ENCODE measurements around the gene ACTN4.
A peak's percentile ranks its signal among the peaks of the same experiment; 100 is the strongest.

ACTN4 gene

DNA sequence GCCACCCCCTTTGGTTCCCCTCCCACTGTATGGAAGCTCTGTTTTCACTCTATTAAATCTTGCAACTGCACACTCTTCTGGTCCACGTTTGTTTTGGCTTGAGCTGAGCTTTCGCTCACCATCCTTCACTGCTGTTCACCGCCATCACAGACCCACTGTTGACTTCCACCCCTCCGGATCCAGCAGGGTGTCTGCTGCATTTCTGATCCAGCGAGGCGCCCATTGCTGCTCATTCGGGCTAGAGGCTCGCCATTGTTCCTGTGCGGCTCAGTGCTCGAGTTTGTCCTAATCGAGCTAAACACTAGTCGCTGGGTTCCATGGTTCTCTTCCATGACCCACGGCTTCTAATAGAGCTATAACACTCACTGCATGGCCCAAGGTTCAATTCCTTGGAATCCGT lies 42.7 kb downstream of the ACTN4 start:
- Histone ChIP-seq H3K4me3 (ENCODE audit: low read length, poor library complexity, severe bottlenecking) (no peak overlapping the region), H3K4me2 (ENCODE audit: low read depth, low read length, poor library complexity, severe bottlenecking) (no peak overlapping the region), H3F3A (ENCODE audit: low read depth) (peaks cover 17% of the 10 kb centered on the region), H3K9ac (ENCODE audit: low read depth, low read length, poor library complexity, severe bottlenecking) (no peak overlapping the region), H3K9me2 (replicated peaks; ENCODE audit: low read depth, low read length) (no peaks in the 10 kb centered on the region), H2AFZ (ENCODE audit: low read length) (no peak overlapping the region), H3K79me2 (ENCODE audit: insufficient read depth, low read length) (peaks cover 87% of the 10 kb centered on the region), H4K20me1 (ENCODE audit: insufficient read depth, low read length, poor library complexity, severe bottlenecking) (peaks cover 28% of the 10 kb centered on the region), H3K4me1 (ENCODE audit: insufficient read depth, low read length, poor library complexity, severe bottlenecking) (peaks cover 85% of the 10 kb centered on the region), H3K27me3 (ENCODE audit: insufficient read depth, low read length, poor library complexity, severe bottlenecking) (no peaks in the 10 kb centered on the region), H3K9me3 (ENCODE audit: insufficient read depth, low read depth, low read length) (no peaks in the 10 kb centered on the region), H3K36me3 (ENCODE audit: insufficient read depth, low read length) (peaks cover 10% of the 10 kb centered on the region; the same call in 1 of the 2 replicates)
- TF ChIP-seq, protein P1, sequence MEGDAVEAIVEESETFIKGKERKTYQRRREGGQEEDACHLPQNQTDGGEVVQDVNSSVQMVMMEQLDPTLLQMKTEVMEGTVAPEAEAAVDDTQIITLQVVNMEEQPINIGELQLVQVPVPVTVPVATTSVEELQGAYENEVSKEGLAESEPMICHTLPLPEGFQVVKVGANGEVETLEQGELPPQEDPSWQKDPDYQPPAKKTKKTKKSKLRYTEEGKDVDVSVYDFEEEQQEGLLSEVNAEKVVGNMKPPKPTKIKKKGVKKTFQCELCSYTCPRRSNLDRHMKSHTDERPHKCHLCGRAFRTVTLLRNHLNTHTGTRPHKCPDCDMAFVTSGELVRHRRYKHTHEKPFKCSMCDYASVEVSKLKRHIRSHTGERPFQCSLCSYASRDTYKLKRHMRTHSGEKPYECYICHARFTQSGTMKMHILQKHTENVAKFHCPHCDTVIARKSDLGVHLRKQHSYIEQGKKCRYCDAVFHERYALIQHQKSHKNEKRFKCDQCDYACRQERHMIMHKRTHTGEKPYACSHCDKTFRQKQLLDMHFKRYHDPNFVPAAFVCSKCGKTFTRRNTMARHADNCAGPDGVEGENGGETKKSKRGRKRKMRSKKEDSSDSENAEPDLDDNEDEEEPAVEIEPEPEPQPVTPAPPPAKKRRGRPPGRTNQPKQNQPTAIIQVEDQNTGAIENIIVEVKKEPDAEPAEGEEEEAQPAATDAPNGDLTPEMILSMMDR (conservative IDR thresholded peaks at IDR 0.05; ENCODE audit: low read length): no peak
- TF ChIP-seq EZH2phosphoT487 (IDR thresholded peaks at IDR 0.05; ENCODE audit: borderline replicate concordance): no peak

DNA sequence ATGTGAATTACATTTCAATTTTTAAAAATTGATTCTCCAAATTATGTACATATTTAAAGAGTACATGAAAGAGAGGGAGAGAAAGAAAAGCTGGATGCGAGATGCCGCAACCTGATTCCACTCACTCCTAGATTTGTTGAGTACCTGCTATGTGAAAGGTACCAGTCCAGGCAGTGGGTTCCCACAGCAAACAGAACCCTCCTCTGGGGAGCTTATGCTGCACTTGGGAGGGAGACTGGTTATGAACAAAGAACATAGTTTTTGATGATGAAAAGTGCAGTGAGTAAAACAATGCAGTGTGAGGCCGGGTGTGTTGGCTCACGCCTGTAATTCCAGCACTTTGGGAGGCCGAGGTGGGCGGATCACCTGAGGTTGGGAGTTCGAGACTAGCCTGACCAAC lies 43.4 kb downstream of the ACTN4 start:
- H3K27me3 ChIP-seq (ENCODE audit: insufficient read depth, low read length, poor library complexity, severe bottlenecking): no peaks in the 10 kb centered on the region
- H3K36me3 ChIP-seq (ENCODE audit: insufficient read depth, low read length): peaks cover 10% of the 10 kb centered on the region; the same call in 1 of the 2 replicates
- H2AFZ ChIP-seq (ENCODE audit: low read length): no peak overlapping the region
- no peak overlapping the region for H3K4me2 ChIP-seq (ENCODE audit: low read depth, low read length, poor library complexity, severe bottlenecking)
- no peaks in the 10 kb centered on the region for H3K9me2 ChIP-seq (replicated peaks; ENCODE audit: low read depth, low read length)
- no peak for TF ChIP-seq EZH2phosphoT487 (IDR thresholded peaks at IDR 0.05; ENCODE audit: borderline replicate concordance)
- TF ChIP-seq, protein P1 (conservative IDR thresholded peaks at IDR 0.05; ENCODE audit: low read length): no peak
- H3K9ac ChIP-seq (ENCODE audit: low read depth, low read length, poor library complexity, severe bottlenecking): no peak overlapping the region
- H4K20me1 ChIP-seq (ENCODE audit: insufficient read depth, low read length, poor library complexity, severe bottlenecking): peaks cover 30% of the 10 kb centered on the region
- no peak overlapping the region for H3K4me3 ChIP-seq (ENCODE audit: low read length, poor library complexity, severe bottlenecking)
- no peaks in the 10 kb centered on the region for H3K9me3 ChIP-seq (ENCODE audit: insufficient read depth, low read depth, low read length)
- peaks cover 85% of the 10 kb centered on the region for H3K4me1 ChIP-seq (ENCODE audit: insufficient read depth, low read length, poor library complexity, severe bottlenecking)
- peaks cover 87% of the 10 kb centered on the region for H3K79me2 ChIP-seq (ENCODE audit: insufficient read depth, low read length)
- H3F3A ChIP-seq (ENCODE audit: low read depth): peaks cover 17% of the 10 kb centered on the region

DNA sequence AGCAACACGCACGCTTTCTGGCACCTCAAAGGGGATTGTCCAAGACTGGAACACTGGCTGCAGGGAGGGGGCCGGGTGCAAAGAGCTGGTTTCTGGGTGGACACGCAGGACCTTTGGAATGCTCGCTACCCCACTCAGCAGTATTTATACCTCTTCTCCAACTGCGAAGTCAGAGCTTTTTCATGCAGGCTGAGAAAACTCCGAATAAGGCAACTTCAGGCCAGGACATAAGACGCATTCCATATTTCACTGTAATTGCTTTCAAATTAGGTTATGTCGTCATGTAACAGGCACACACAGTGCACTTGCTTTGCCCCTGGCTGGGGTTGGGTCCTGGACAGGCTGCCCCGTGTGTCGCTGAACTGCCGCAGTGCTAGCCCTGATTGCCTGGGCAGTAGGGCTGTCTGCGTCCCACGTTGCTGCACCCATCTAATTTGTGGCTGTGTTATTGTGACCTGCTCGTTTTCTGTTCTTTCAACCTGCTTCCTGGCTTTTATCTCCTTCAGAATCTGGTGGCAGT lies 44.5 kb downstream of the ACTN4 start:
- no peak overlapping the region for H3K4me3 ChIP-seq (ENCODE audit: low read length, poor library complexity, severe bottlenecking)
- H3K4me1 ChIP-seq (ENCODE audit: insufficient read depth, low read length, poor library complexity, severe bottlenecking): peaks cover 84% of the 10 kb centered on the region
- peak overlapping the region; percentile 65 for H3K9ac ChIP-seq (ENCODE audit: low read depth, low read length, poor library complexity, severe bottlenecking)
- H3K4me2 ChIP-seq (ENCODE audit: low read depth, low read length, poor library complexity, severe bottlenecking): peak overlapping the region; percentile 83
- peaks cover 87% of the 10 kb centered on the region for H3K79me2 ChIP-seq (ENCODE audit: insufficient read depth, low read length)
- H3K27me3 ChIP-seq (ENCODE audit: insufficient read depth, low read length, poor library complexity, severe bottlenecking): no peaks in the 10 kb centered on the region
- H2AFZ ChIP-seq (ENCODE audit: low read length): no peak overlapping the region
- no peaks in the 10 kb centered on the region for H3K9me3 ChIP-seq (ENCODE audit: insufficient read depth, low read depth, low read length)
- peaks cover 17% of the 10 kb centered on the region for H3F3A ChIP-seq (ENCODE audit: low read depth)
- peaks cover 14% of the 10 kb centered on the region; the same call in 1 of the 2 replicates for H3K36me3 ChIP-seq (ENCODE audit: insufficient read depth, low read length)
- TF ChIP-seq, protein P1 (conservative IDR thresholded peaks at IDR 0.05; ENCODE audit: low read length): no peak
- no peak for TF ChIP-seq EZH2phosphoT487 (IDR thresholded peaks at IDR 0.05; ENCODE audit: borderline replicate concordance)
- no peaks in the 10 kb centered on the region for H3K9me2 ChIP-seq (replicated peaks; ENCODE audit: low read depth, low read length)
- peaks cover 33% of the 10 kb centered on the region for H4K20me1 ChIP-seq (ENCODE audit: insufficient read depth, low read length, poor library complexity, severe bottlenecking)
